Loucy (cell line): ENCODE results near the gene RFC4.

Experiments used
- CTCF ChIP-seq: fragments of 200-600 bp; sonication (generic); conservative IDR thresholded peaks from 2 replicates; pipeline ENCODE4 v1.5.1; 2014; ENCODE audit warnings: mild to moderate bottlenecking, antibody characterized with exemption, low read length
- EZH2phosphoT487 ChIP-seq: fragments of 200-600 bp; IDR thresholded peaks from 2 replicates; pipeline ENCODE4 v1.6.1; 2018; ENCODE audit warnings: antibody characterized with exemption, mild to moderate bottlenecking, moderate library complexity, borderline replicate concordance

GRCh38 chr3:186806089-186807055 is at the start of gene RFC4:
- no peak for TF ChIP-seq CTCF
- no peak for TF ChIP-seq EZH2phosphoT487
